H9 (cell line): ENCODE data around the gene CKB. TPM values are rescaled to one million over a fixed set of nuclear protein-coding genes. Genes with fewer than 3 reads are reported as not detected.

Source experiments
- DNase-seq: peaks from one replicate; pipeline ENCODE4 v3.0.0-alpha.2; 2017
- H2AFZ ChIP-seq: one replicate; pipeline ENCODE4 v1.6.1; 2013; ENCODE audit warnings: mild to moderate bottlenecking, low read length, control low read depth, moderate library complexity
- H2AK5ac ChIP-seq: 2 replicates; pipeline ENCODE4 v1.6.1; 2013; ENCODE audit warnings: low read length, control low read depth, mixed read lengths; ENCODE audit not compliant: insufficient read length
- H2BK120ac ChIP-seq: one replicate; pipeline ENCODE4 v1.6.1; 2013; ENCODE audit warnings: low read depth, mild to moderate bottlenecking, low read length, control low read depth, inconsistent platforms; ENCODE audit not compliant: poor library complexity, severe bottlenecking
- H2BK12ac ChIP-seq: 2 replicates; pipeline ENCODE4 v1.6.1; 2013; ENCODE audit warnings: low read length, control low read depth, mixed read lengths, low read depth; ENCODE audit not compliant: insufficient read length
- H2BK15ac ChIP-seq: 2 replicates; pipeline ENCODE4 v1.6.1; 2013; ENCODE audit warnings: low read depth, low read length, control low read depth
- H2BK20ac ChIP-seq: one replicate; pipeline ENCODE4 v1.6.1; 2013; ENCODE audit warnings: low read depth, mild to moderate bottlenecking, low read length, control low read depth, inconsistent platforms; ENCODE audit not compliant: poor library complexity, severe bottlenecking
- H2BK5ac ChIP-seq: 2 replicates; pipeline ENCODE4 v1.6.1; 2013; ENCODE audit warnings: low read length, control low read depth, mixed read lengths; ENCODE audit not compliant: insufficient read length
- H3K14ac ChIP-seq: 2 replicates; pipeline ENCODE4 v1.6.1; 2013; ENCODE audit warnings: low read length, control low read depth; ENCODE audit not compliant: insufficient read depth
- H3K18ac ChIP-seq: 2 replicates; pipeline ENCODE4 v1.6.1; 2013; ENCODE audit warnings: low read depth, mild to moderate bottlenecking, mixed read lengths, low read length, control low read depth; ENCODE audit not compliant: insufficient read length
- H3K23ac ChIP-seq: 2 replicates; pipeline ENCODE4 v1.6.1; 2013; ENCODE audit warnings: low read length, control low read depth, mixed read lengths, low read depth; ENCODE audit not compliant: insufficient read length
- H3K23me2 ChIP-seq: 2 replicates; pipeline ENCODE4 v1.6.1; 2013; ENCODE audit warnings: low read depth, mild to moderate bottlenecking, mixed read lengths, low read length, control low read depth; ENCODE audit not compliant: insufficient read length, poor library complexity, severe bottlenecking
- H3K27ac ChIP-seq: 2 replicates; pipeline ENCODE4 v1.5.1; 2013; ENCODE audit warnings: low read length, control low read depth, mixed read lengths, low read depth; ENCODE audit not compliant: insufficient read length
- H3K27me3 ChIP-seq: 2 replicates; pipeline ENCODE4 v1.6.1; 2013; ENCODE audit warnings: low read length, control low read depth, inconsistent platforms; ENCODE audit not compliant: insufficient read depth
- H3K4ac ChIP-seq: 2 replicates; pipeline ENCODE4 v1.6.1; 2013; ENCODE audit warnings: low read depth, mild to moderate bottlenecking, control low read depth, inconsistent platforms, low read length, moderate library complexity
- H3K4me1 ChIP-seq: 2 replicates; pipeline ENCODE4 v1.6.1; 2013; ENCODE audit warnings: low read length, control low read depth, inconsistent platforms; ENCODE audit not compliant: insufficient read depth
- H3K4me2 ChIP-seq: 2 replicates; pipeline ENCODE4 v1.6.1; 2013; ENCODE audit warnings: low read length, control low read depth, mixed read lengths; ENCODE audit not compliant: insufficient read length, insufficient read depth
- H3K56ac ChIP-seq: 2 replicates; pipeline ENCODE4 v1.6.1; 2013; ENCODE audit warnings: low read depth, mild to moderate bottlenecking, mixed read lengths, low read length, control low read depth; ENCODE audit not compliant: insufficient read length
- H3K79me1 ChIP-seq: 2 replicates; pipeline ENCODE4 v1.6.1; 2013; ENCODE audit warnings: low read depth, mild to moderate bottlenecking, moderate library complexity, low read length, control low read depth, inconsistent platforms; ENCODE audit not compliant: insufficient read depth, poor library complexity, severe bottlenecking
- H3K79me2 ChIP-seq: 2 replicates; pipeline ENCODE4 v1.6.1; 2013; ENCODE audit warnings: low read length, control low read depth, inconsistent platforms; ENCODE audit not compliant: insufficient read depth
- H3K9ac ChIP-seq: 2 replicates; pipeline ENCODE4 v1.6.1; 2013; ENCODE audit warnings: low read length, control low read depth, mixed read lengths; ENCODE audit not compliant: insufficient read length; ENCODE audit errors: extremely low read depth
- H3K9me3 ChIP-seq: one replicate; pipeline ENCODE4 v1.6.1; 2013; ENCODE audit warnings: low read depth, low read length, inconsistent platforms; ENCODE audit not compliant: control insufficient read depth
- H3T11ph ChIP-seq: one replicate; pipeline ENCODE4 v1.6.1; 2013; ENCODE audit warnings: mild to moderate bottlenecking, low read length, control low read depth, inconsistent platforms
- H4K20me1 ChIP-seq: one replicate; pipeline ENCODE4 v1.6.1; 2013; ENCODE audit not compliant: control insufficient read depth, insufficient read length, insufficient read depth
- H4K5ac ChIP-seq: 2 replicates; pipeline ENCODE4 v1.6.1; 2013; ENCODE audit warnings: low read depth, mild to moderate bottlenecking, mixed read lengths, low read length, control low read depth; ENCODE audit not compliant: insufficient read length
- H4K8ac ChIP-seq: replicated peaks from 2 replicates; pipeline ENCODE4 v1.6.1; 2013; ENCODE audit warnings: low read length, control low read depth, mixed read lengths, low read depth; ENCODE audit not compliant: insufficient read length
- H4K91ac ChIP-seq: 2 replicates; pipeline ENCODE4 v1.6.1; 2013; ENCODE audit warnings: low read depth, mild to moderate bottlenecking, moderate library complexity, mixed read lengths, low read length, control low read depth; ENCODE audit not compliant: insufficient read length
- H3K27ac Mint-ChIP-seq, 3 experiments: 2 replicates in 2 of 3; 3 replicates in 1 of 3; pipeline ENCODE4 v1.8.0; 2020 to 2021; ENCODE audit warnings: mixed read lengths in 3 of 3, mild to moderate bottlenecking in 1 of 3, moderate library complexity in 1 of 3
- H3K27me3 Mint-ChIP-seq: 2 replicates; pipeline ENCODE4 v1.8.0; 2021; ENCODE audit warnings: low read depth, mild to moderate bottlenecking, moderate library complexity, mixed read lengths
- H3K36me3 Mint-ChIP-seq, 3 experiments: 2 replicates in 2 of 3; 3 replicates in 1 of 3; pipeline ENCODE4 v1.8.0; 2020 to 2021; ENCODE audit warnings: low read depth in 3 of 3, mixed read lengths in 3 of 3; ENCODE audit not compliant: insufficient read depth in 1 of 3
- H3K4me1 Mint-ChIP-seq, 2 experiments: 2 replicates each; pipeline ENCODE4 v1.8.0; 2020; ENCODE audit warnings: mixed read lengths in 2 of 2
- H3K4me3 Mint-ChIP-seq, 2 experiments: 2 replicates in 1 of 2; 3 replicates in 1 of 2; pipeline ENCODE4 v1.8.0; 2020 to 2021; ENCODE audit warnings: mild to moderate bottlenecking in 2 of 2, mixed read lengths in 2 of 2, moderate library complexity in 1 of 2
- H3K9me3 Mint-ChIP-seq, 2 experiments: 2 replicates in 1 of 2; 3 replicates in 1 of 2; pipeline ENCODE4 v1.8.0; 2020; ENCODE audit warnings: mild to moderate bottlenecking in 2 of 2, mixed read lengths in 2 of 2, moderate library complexity in 1 of 2
- WGBS: extraction: QIAGEN DNeasy Blood & Tissue Kit; methylation state at CpG from one replicate; pipeline ENCODE4 v1.1.7; 2013; ENCODE audit warnings: missing lambda C conversion rate, low lambda C conversion rate, mixed read lengths; ENCODE audit not compliant: insufficient read length; ENCODE audit errors: extremely low coverage; 5-methylcytosine and 5-hydroxymethylcytosine counted together
- total RNA-seq: library from RNA; stranded (reverse); gene quantifications from 2 replicates; pipeline ENCODE4 v1.2.1, GENCODE V29; 2021
- TF ChIP-seq, protein P1 (sequence below): fragments of 200-600 bp; sonication (generic); conservative IDR thresholded peaks from 3 replicates; pipeline ENCODE4 v1.8.0; 2021; ENCODE audit warnings: antibody characterized with exemption, mild to moderate bottlenecking

The CKB gene
- total RNA-seq, 1 experiment from 2014 or later: 517 TPM

GRCh38 chr14:103569408-103569807, 46.8 kb upstream of the CKB start:
- Histone ChIP-seq H4K8ac (no peak overlapping the region), H3K23ac (no peak overlapping the region), H4K91ac (no peak overlapping the region), H3K4me1 (no peaks in the 10 kb centered on the region), H3K56ac (no peak overlapping the region), H3K79me1 (peaks cover 3% of the 10 kb centered on the region), H4K20me1 (no peaks in the 10 kb centered on the region), H3K27me3 (no peaks in the 10 kb centered on the region), H3K79me2 (peaks cover 11% of the 10 kb centered on the region; the same call in 1 of the 2 replicates), H3K4ac (no peak overlapping the region), H3K4me2 (no peak overlapping the region), H3K9me3 (no peaks in the 10 kb centered on the region), H2BK5ac (no peak overlapping the region), H3K18ac (no peak overlapping the region), H3K9ac (no peak overlapping the region), H4K5ac (no peak overlapping the region), H2BK12ac (no peak overlapping the region), H3K23me2 (no peaks in the 10 kb centered on the region), H2AFZ (no peak overlapping the region), H3T11ph (no peak overlapping the region), H2BK15ac (no peak overlapping the region), H3K27ac (no peak overlapping the region), H2BK120ac (no peak overlapping the region), H2AK5ac (no peak overlapping the region), H3K14ac (no peak overlapping the region), H2BK20ac (no peak overlapping the region)
- Mint-ChIP-seq H3K9me3 (no peaks in the 10 kb centered on the region), H3K4me3 (no peak overlapping the region), H3K27ac (no peak overlapping the region), H3K27me3 (no peaks in the 10 kb centered on the region), H3K36me3 (peaks cover 2 to 22% (median 13%) of the 10 kb centered on the region in 3 experiments; a peak in 6 of 7 replicates), H3K4me1 (peaks cover 9 to 14% of the 10 kb centered on the region in 2 experiments)
- WGBS: no CpG with 5 or more reads among the region's 11 CpGs
- no peak for DNase-seq
- TF ChIP-seq, protein P1, sequence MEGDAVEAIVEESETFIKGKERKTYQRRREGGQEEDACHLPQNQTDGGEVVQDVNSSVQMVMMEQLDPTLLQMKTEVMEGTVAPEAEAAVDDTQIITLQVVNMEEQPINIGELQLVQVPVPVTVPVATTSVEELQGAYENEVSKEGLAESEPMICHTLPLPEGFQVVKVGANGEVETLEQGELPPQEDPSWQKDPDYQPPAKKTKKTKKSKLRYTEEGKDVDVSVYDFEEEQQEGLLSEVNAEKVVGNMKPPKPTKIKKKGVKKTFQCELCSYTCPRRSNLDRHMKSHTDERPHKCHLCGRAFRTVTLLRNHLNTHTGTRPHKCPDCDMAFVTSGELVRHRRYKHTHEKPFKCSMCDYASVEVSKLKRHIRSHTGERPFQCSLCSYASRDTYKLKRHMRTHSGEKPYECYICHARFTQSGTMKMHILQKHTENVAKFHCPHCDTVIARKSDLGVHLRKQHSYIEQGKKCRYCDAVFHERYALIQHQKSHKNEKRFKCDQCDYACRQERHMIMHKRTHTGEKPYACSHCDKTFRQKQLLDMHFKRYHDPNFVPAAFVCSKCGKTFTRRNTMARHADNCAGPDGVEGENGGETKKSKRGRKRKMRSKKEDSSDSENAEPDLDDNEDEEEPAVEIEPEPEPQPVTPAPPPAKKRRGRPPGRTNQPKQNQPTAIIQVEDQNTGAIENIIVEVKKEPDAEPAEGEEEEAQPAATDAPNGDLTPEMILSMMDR: no peak
